Peyer's patch (tissue), 4 donors: Measurements from ENCODE around the gene HTR3D.

Source experiments
- CTCF ChIP-seq, 6 experiments: fragments of 450-650 bp in 4 of 6; fragments of 200-600 bp in 2 of 6; sonication (generic) in 1 of 6; IDR thresholded peaks; one replicate each; pipeline ENCODE4 v1.5.1; 2017 to 2019; ENCODE audit warnings: antibody characterized with exemption in 6 of 6, mild to moderate bottlenecking in 3 of 6, moderate library complexity in 1 of 6
- POLR2A ChIP-seq, 2 donors: fragments of 450-650 bp; IDR thresholded peaks; one replicate each; pipeline ENCODE4 v1.5.1; 2017; ENCODE audit warnings: antibody characterized with exemption in 2 of 2, mild to moderate bottlenecking in 2 of 2, moderate library complexity in 2 of 2

DNA sequence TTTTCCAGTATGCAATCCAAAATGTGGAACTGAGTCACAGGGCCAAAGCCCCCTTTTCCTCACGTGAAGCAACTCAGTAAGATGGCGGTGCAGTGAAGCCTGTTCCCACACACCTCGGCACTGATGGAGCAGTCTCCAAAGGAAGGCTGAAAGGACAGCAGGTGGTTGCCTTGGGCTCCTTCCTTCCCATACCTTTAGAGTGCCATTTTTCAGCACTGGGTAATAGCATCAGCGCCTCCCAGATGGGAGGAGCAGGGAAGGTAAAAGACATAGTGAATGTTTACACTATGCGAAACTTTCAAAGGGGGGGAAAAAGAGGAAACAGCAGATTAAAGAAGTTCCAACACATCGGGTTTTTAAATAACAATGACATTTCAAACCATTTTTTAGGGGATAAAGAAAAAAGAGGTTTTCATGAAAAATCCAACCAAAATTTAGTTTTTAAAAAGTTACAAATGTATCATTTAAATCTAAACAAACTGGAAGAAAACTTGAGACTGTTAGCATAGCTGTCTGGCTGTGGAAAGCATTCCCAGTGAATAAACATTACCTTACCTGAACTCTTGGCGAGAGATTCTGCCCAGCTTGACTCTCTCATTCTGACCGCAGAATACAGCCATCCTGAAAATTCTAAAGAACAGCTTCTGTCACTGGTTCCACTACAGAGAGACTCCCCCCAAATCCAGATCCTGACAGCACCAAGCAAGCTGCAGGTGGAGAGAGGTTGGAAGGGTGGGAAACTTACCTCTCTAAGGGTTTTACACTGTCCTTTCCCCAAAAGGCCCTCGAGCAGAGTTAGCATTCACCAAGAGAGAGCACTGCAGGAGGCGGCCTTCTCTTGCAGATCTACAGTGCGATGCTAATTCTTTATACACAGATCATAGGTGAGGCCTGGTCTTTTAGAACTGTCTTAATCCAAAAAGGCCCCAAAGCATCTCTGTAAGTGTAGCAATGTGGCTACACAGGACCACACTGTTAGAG is 46.5 kb upstream of the HTR3D start:
- TF ChIP-seq POLR2A (IDR thresholded peaks at IDR 0.05) (no peak), CTCF (IDR thresholded peaks at IDR 0.05) (no peak)
